HEK293T (cell line): ENCODE results near the gene CYRIA.

Experiments used
- CTCF ChIA-PET: fragments of 350-600 bp; formaldehyde crosslinking; extraction: SDS; loops from one replicate; lab custom pipeline; 2021; ENCODE audit warnings: antibody characterized with exemption, inconsistent platforms; lab: Yijun Ruan, JAX
- POLR2A ChIA-PET: fragments of 350-600 bp; formaldehyde crosslinking; extraction: SDS; loops from one replicate; lab custom pipeline; 2020; ENCODE audit warnings: antibody characterized with exemption, inconsistent platforms; lab: Yijun Ruan, JAX
- DNase-seq: peaks from one replicate; pipeline ENCODE4 v3.0.0; 2012; ENCODE audit warnings: mixed read lengths; ENCODE audit errors: extremely low spot score
- ARNT ChIP-seq: fragments of 450-650 bp; IDR thresholded peaks from 2 replicates; pipeline ENCODE4 v1.6.1; 2017; ENCODE audit warnings: mild to moderate bottlenecking
- BHLHE40 ChIP-seq: fragments of 450-650 bp; IDR thresholded peaks from 2 replicates; pipeline ENCODE4 v1.6.1; 2016; ENCODE audit warnings: mild to moderate bottlenecking, moderate library complexity, borderline replicate concordance
- CTBP1 ChIP-seq: fragments of 450-650 bp; IDR thresholded peaks from 2 replicates; pipeline ENCODE4 v1.6.1; 2016; ENCODE audit warnings: borderline replicate concordance
- ELF4 ChIP-seq: fragments of 450-650 bp; IDR thresholded peaks from 2 replicates; pipeline ENCODE4 v1.6.1; 2017; ENCODE audit warnings: antibody characterized with exemption
- FOXA1 ChIP-seq: fragments of 450-650 bp; IDR thresholded peaks from 2 replicates; pipeline ENCODE4 v1.6.1; 2016; ENCODE audit warnings: mild to moderate bottlenecking
- FOXK2 ChIP-seq: fragments of 450-650 bp; IDR thresholded peaks from 2 replicates; pipeline ENCODE4 v1.6.1; 2016; ENCODE audit warnings: mild to moderate bottlenecking
- FOXM1 ChIP-seq: fragments of 450-650 bp; IDR thresholded peaks from 2 replicates; pipeline ENCODE4 v1.6.1; 2017; ENCODE audit warnings: mild to moderate bottlenecking, borderline replicate concordance
- HDGF ChIP-seq: fragments of 450-650 bp; IDR thresholded peaks from 2 replicates; pipeline ENCODE4 v1.6.1; 2017; ENCODE audit warnings: antibody characterized with exemption, borderline replicate concordance
- L3MBTL2 ChIP-seq: fragments of 450-650 bp; conservative IDR thresholded peaks from 2 replicates; pipeline ENCODE4 v1.6.1; 2016; ENCODE audit warnings: mild to moderate bottlenecking
- LEF1 ChIP-seq: fragments of 450-650 bp; IDR thresholded peaks from 2 replicates; pipeline ENCODE4 v1.6.1; 2017; ENCODE audit warnings: mild to moderate bottlenecking, borderline replicate concordance
- NFRKB ChIP-seq: fragments of 450-650 bp; IDR thresholded peaks from 2 replicates; pipeline ENCODE4 v1.6.1; 2016; ENCODE audit warnings: mild to moderate bottlenecking, moderate library complexity
- PKNOX1 ChIP-seq: fragments of 450-650 bp; IDR thresholded peaks from 2 replicates; pipeline ENCODE4 v1.6.1; 2016
- SP1 ChIP-seq: fragments of 450-650 bp; IDR thresholded peaks from 2 replicates; pipeline ENCODE4 v1.6.1; 2017
- SUZ12 ChIP-seq: fragments of 450-650 bp; IDR thresholded peaks from 2 replicates; pipeline ENCODE4 v1.6.1; 2016; ENCODE audit warnings: mild to moderate bottlenecking
- TARDBP ChIP-seq: fragments of 450-650 bp; IDR thresholded peaks from 2 replicates; pipeline ENCODE4 v1.6.1; 2016
- ZNF384 ChIP-seq: fragments of 450-650 bp; IDR thresholded peaks from 2 replicates; pipeline ENCODE4 v1.6.1; 2016

The CYRIA gene

GRCh38 chr2:16623564-16624435, 41.8 kb downstream of the CYRIA start:
- TF ChIP-seq TARDBP (no peak), SP1 (no peak), HDGF (no peak), ZNF384 (no peak), FOXA1 (no peak), PKNOX1 (no peak), L3MBTL2 (no peak), NFRKB (no peak), FOXK2 (no peak), ELF4 (no peak), ARNT (no peak), SUZ12 (no peak)
- CTCF ChIA-PET = interaction anchor here (0.7 kb wide), 1 partner anchor 15 kb away, joined by 3 read pairs; no protein-coding TSS in a partner anchor
- DNase-seq = no peak
- POLR2A ChIA-PET = no interaction called here

- TF ChIP-seq TARDBP = no peak
- CTCF ChIA-PET = interaction anchor here (0.7 to 1.6 kb wide), 3 partner anchors 14 to 134 kb away, joined by 3 to 7 read pairs (median 6); no protein-coding TSS in a partner anchor
- POLR2A ChIA-PET = no interaction called here
- no peak for DNase-seq
Measured at GRCh38 chr2:16623031-16623430, 42.6 kb downstream of the CYRIA start.

- CTCF ChIA-PET = interaction anchor here (0.9 to 1.6 kb wide), 3 partner anchors 9 to 134 kb away, joined by 3 to 7 read pairs (median 6); no protein-coding TSS in a partner anchor
- POLR2A ChIA-PET = no interaction called here
- DNase-seq = no peak
- TF ChIP-seq FOXM1 (no peak), ELF4 (no peak), ARNT (no peak), BHLHE40 (no peak), HDGF (no peak), FOXK2 (no peak), SP1 (no peak), PKNOX1 (no peak), LEF1 (no peak), SUZ12 (no peak), FOXA1 (no peak), ZNF384 (no peak), TARDBP (no peak), CTBP1 (no peak), NFRKB (no peak)
Measured at GRCh38 chr2:16622399-16622968, 43.1 kb downstream of the CYRIA start.

GRCh38 chr2:16621316-16621715, 44.3 kb downstream of the CYRIA start:
- DNase-seq = no peak
- POLR2A ChIA-PET = no interaction called here
- CTCF ChIA-PET = interaction anchor here (1.6 kb wide), 1 partner anchor 135 kb away, joined by 6 read pairs; no protein-coding TSS in a partner anchor
- TF ChIP-seq ARNT (no peak), FOXK2 (no peak), PKNOX1 (no peak), ZNF384 (no peak), SP1 (no peak), HDGF (no peak), FOXA1 (no peak), SUZ12 (no peak), CTBP1 (no peak), NFRKB (no peak), L3MBTL2 (no peak), BHLHE40 (no peak), FOXM1 (no peak), ELF4 (no peak), TARDBP (no peak)

GRCh38 chr2:16620590-16620989, 45.0 kb downstream of the CYRIA start:
- ChIA-PET CTCF (no interaction called here), POLR2A (no interaction called here)
- TF ChIP-seq ARNT (no peak), NFRKB (no peak), CTBP1 (no peak), FOXA1 (no peak), SUZ12 (no peak), HDGF (no peak), PKNOX1 (no peak), FOXM1 (no peak), FOXK2 (no peak)

More at GRCh38 chr2:16620590-16620989, 45.0 kb downstream of the CYRIA start:
- DNase-seq = no peak
